Measurements from ENCODE around the gene TIMM22. TPM values are rescaled to one million over a fixed set of nuclear protein-coding genes. Genes with fewer than 3 reads are reported as not detected.

Gene TIMM22
- total RNA-seq, 1 experiment from 2014 or later: 14.0 TPM

DNA sequence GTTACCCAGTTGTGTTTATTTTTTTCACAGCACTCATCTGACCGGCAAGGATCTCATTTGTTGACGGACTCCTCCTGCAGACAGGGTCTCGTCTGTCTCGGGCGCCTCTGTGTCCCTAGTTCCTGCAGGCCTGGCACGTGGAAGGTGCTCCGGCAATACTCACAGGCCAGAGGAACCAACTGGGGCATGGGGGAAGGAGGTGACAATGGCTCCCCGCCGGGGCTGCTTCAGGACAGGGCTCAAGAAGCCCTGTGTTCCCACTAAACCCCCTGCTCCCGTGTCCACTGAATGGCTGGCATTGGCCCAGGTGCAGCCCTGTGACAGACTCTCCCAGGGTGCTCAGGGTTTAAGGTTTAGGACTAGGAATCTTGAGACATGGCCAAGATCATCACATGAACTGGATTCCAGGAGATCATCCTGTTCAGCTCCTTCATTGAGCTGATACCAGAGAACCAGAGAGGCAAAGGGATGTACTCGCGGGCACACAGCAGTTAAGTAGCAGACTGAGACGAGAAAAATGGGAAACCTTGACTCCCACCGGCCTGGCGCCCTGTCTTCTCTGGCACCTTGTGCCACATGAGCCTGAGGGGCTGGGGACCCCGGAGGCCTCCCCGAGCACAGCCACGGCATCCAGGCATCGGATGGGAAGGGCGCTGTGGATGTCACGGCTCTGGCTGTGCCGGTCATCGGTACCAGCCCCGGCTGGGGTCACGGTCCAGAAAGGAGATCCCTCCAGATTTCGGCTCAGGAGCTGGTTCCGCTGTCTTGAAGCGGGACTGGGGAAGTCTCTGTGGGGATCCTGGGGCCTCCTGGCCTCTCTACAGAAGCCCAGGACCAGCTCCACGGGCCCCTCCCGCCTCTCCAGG lies 29.0 kb downstream of the TIMM22 start:
- ChIA-PET POLR2A (no interaction called here), RAD21 (ENCODE audit: low non-redundant PET in 1 of 2, low total read pairs in 2 of 2, uncharacterized antibody in 2 of 2, unreplicated experiment in 2 of 2) (no interaction called here)
- intact Hi-C loops (cut with micrococcal nuclease): no loop called here

More for the DNA sequence above, 29.0 kb downstream of the TIMM22 start:
- TF ChIP-seq POLR2AphosphoS5 (IDR thresholded peaks at IDR 0.05; ENCODE audit: low read depth, low read length): no peak
- TF ChIP-seq YY1 (IDR thresholded peaks at IDR 0.05; ENCODE audit: extremely low read depth, insufficient replicate concordance, low read depth, low read length): no peak
- TF ChIP-seq, protein P1, sequence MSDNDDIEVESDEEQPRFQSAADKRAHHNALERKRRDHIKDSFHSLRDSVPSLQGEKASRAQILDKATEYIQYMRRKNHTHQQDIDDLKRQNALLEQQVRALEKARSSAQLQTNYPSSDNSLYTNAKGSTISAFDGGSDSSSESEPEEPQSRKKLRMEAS (IDR thresholded peaks at IDR 0.05): no peak
- no peak for TF ChIP-seq ZNF274 (IDR thresholded peaks at IDR 0.05; ENCODE audit: low read depth, low read length)
- TF ChIP-seq ELF1 (IDR thresholded peaks at IDR 0.05; ENCODE audit: borderline replicate concordance, low read depth): no peak
- no peak for TF ChIP-seq FOSL1 (IDR thresholded peaks at IDR 0.05; ENCODE audit: low read depth)
- TF ChIP-seq CBX3 (IDR thresholded peaks at IDR 0.05; ENCODE audit: low read depth): no peak
- no peak for TF ChIP-seq EZH2phosphoT487 (IDR thresholded peaks at IDR 0.05; ENCODE audit: borderline replicate concordance)
- no peak for TF ChIP-seq TCF7L2 (IDR thresholded peaks at IDR 0.05; ENCODE audit: borderline replicate concordance, extremely low read depth, insufficient read depth, insufficient read length)
- TF ChIP-seq, protein P2, sequence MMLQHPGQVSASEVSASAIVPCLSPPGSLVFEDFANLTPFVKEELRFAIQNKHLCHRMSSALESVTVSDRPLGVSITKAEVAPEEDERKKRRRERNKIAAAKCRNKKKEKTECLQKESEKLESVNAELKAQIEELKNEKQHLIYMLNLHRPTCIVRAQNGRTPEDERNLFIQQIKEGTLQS (IDR thresholded peaks at IDR 0.05): no peak
- TF ChIP-seq, protein P3, sequence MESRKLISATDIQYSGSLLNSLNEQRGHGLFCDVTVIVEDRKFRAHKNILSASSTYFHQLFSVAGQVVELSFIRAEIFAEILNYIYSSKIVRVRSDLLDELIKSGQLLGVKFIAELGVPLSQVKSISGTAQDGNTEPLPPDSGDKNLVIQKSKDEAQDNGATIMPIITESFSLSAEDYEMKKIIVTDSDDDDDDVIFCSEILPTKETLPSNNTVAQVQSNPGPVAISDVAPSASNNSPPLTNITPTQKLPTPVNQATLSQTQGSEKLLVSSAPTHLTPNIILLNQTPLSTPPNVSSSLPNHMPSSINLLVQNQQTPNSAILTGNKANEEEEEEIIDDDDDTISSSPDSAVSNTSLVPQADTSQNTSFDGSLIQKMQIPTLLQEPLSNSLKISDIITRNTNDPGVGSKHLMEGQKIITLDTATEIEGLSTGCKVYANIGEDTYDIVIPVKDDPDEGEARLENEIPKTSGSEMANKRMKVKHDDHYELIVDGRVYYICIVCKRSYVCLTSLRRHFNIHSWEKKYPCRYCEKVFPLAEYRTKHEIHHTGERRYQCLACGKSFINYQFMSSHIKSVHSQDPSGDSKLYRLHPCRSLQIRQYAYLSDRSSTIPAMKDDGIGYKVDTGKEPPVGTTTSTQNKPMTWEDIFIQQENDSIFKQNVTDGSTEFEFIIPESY (IDR thresholded peaks at IDR 0.05; ENCODE audit: extremely low read depth, insufficient replicate concordance, low read length): no peak
- TF ChIP-seq ZFX (IDR thresholded peaks at IDR 0.05): no peak
- TF ChIP-seq EGR1 (IDR thresholded peaks at IDR 0.05; ENCODE audit: low read depth): no peak
- CTCF ChIA-PET: no interaction called here
- no peak for ATAC-seq
- H3K4me2 ChIP-seq (ENCODE audit: low read length): no peak overlapping the region
- peaks cover 0 to 5% of the 10 kb centered on the region in 2 experiments; a peak in 2 of 4 replicates for H3K4me1 ChIP-seq (ENCODE audit: control insufficient read depth in 1 of 2, insufficient read depth in 2 of 2, low read length in 2 of 2)
- no peaks in the 10 kb centered on the region for H3K79me2 ChIP-seq (ENCODE audit: insufficient read depth, low read length)
- no peaks in the 10 kb centered on the region for H3K27me3 ChIP-seq (ENCODE audit: insufficient read depth, low read length)
- H2AFZ ChIP-seq (ENCODE audit: low read depth, low read length, poor library complexity, severe bottlenecking): no peak overlapping the region
- no peaks in the 10 kb centered on the region for H4K20me1 ChIP-seq (ENCODE audit: insufficient read depth)
- BruUV-seq (replicated peaks): no TSS peak
- no peak overlapping the region for H3K9ac ChIP-seq (ENCODE audit: low read length)
- no peaks in the 10 kb centered on the region for H3K36me3 ChIP-seq (ENCODE audit: control insufficient read depth in 1 of 2, insufficient read depth in 2 of 2, low read length in 2 of 2)
- no peak for DNase-seq (ENCODE audit: low read depth, low spot score)
- H3K27ac ChIP-seq (ENCODE audit: low read depth, low read length): no peak overlapping the region
- no peaks in the 10 kb centered on the region for H3K9me2 ChIP-seq (ENCODE audit: insufficient read depth)
- H3K9me3 ChIP-seq (ENCODE audit: control insufficient read depth in 1 of 2, insufficient read depth in 1 of 2, low read depth in 1 of 2, low read length in 2 of 2): no peaks in the 10 kb centered on the region
- H3K4me3 ChIP-seq (replicated peaks in 1 of 2; ENCODE audit: low read depth in 1 of 2, low read length in 2 of 2): no peak overlapping the region

All from HCT116 (cell line).